MM.1S (cell line): ENCODE measurements around the gene TBX5.

Source experiments
- DNase-seq: peaks from one replicate; pipeline ENCODE4 v3.0.0-alpha.2; 2015
- H2AFZ ChIP-seq: fragments of 300-600 bp; sonication (generic); 2 replicates; pipeline ENCODE4 v1.6.0; 2016; ENCODE audit warnings: antibody characterized with exemption, low read length
- H3F3A ChIP-seq: fragments of 300-600 bp; sonication (generic); 2 replicates; pipeline ENCODE4 v1.6.1; 2016; ENCODE audit warnings: mild to moderate bottlenecking, antibody characterized with exemption, low read length, moderate library complexity, mixed read lengths; ENCODE audit not compliant: insufficient read depth
- H3K27ac ChIP-seq: fragments of 300-600 bp; sonication (generic); 2 replicates; pipeline ENCODE4 v1.5.1; 2016; ENCODE audit warnings: mild to moderate bottlenecking, low read length
- H3K27me3 ChIP-seq: fragments of 300-600 bp; sonication (generic); replicated peaks from 2 replicates; pipeline ENCODE4 v1.6.0; 2016; ENCODE audit warnings: low read length; ENCODE audit not compliant: insufficient read depth
- H3K36me3 ChIP-seq: fragments of 300-600 bp; sonication (generic); replicated peaks from 2 replicates; pipeline ENCODE4 v1.6.1; 2016; ENCODE audit warnings: mild to moderate bottlenecking, low read length, mixed read lengths; ENCODE audit not compliant: insufficient read depth
- H3K4me1 ChIP-seq: fragments of 300-600 bp; sonication (generic); 2 replicates; pipeline ENCODE4 v1.6.1; 2016; ENCODE audit warnings: low read length, mixed read lengths
- H3K4me2 ChIP-seq: fragments of 300-600 bp; sonication (generic); 2 replicates; pipeline ENCODE4 v1.6.0; 2016; ENCODE audit warnings: low read depth, low read length
- H3K4me3 ChIP-seq: fragments of 300-600 bp; sonication (generic); 2 replicates; pipeline ENCODE4 v1.5.1; 2016; ENCODE audit warnings: low read length, mixed read lengths
- H3K79me2 ChIP-seq: fragments of 300-600 bp; sonication (generic); 2 replicates; pipeline ENCODE4 v1.6.1; 2016; ENCODE audit warnings: mixed run types, low read length, mixed read lengths
- H3K9ac ChIP-seq: fragments of 300-600 bp; sonication (generic); 2 replicates; pipeline ENCODE4 v1.6.1; 2016; ENCODE audit warnings: low read length, mixed read lengths
- H3K9me2 ChIP-seq: fragments of 300-600 bp; sonication (generic); replicated peaks from 2 replicates; pipeline ENCODE4 v1.6.1; 2016; ENCODE audit warnings: mild to moderate bottlenecking, low read length, mixed read lengths; ENCODE audit not compliant: insufficient read depth
- H3K9me3 ChIP-seq: fragments of 300-600 bp; sonication (generic); replicated peaks from 2 replicates; pipeline ENCODE4 v1.6.1; 2016; ENCODE audit warnings: mild to moderate bottlenecking, low read length, mixed read lengths; ENCODE audit not compliant: insufficient read depth
- H4K20me1 ChIP-seq: fragments of 300-600 bp; sonication (generic); 2 replicates; pipeline ENCODE4 v1.6.1; 2016; ENCODE audit warnings: mild to moderate bottlenecking, low read length, moderate library complexity, mixed read lengths; ENCODE audit not compliant: insufficient read depth
- EZH2 ChIP-seq: fragments of 300-600 bp; sonication (generic); optimal IDR thresholded peaks from 2 replicates; pipeline ENCODE3; 2017; ENCODE audit warnings: low read depth, mild to moderate bottlenecking, antibody characterized with exemption, low read length, mixed read lengths
- EZH2phosphoT487 ChIP-seq: fragments of 300-600 bp; sonication (generic); IDR thresholded peaks from 2 replicates; pipeline ENCODE4 v1.6.1; 2018; ENCODE audit warnings: antibody characterized with exemption, low read length
- TF ChIP-seq, protein P1 (sequence below): fragments of 300-600 bp; sonication (generic); IDR thresholded peaks from 2 replicates; pipeline ENCODE4 v1.5.1; 2016; ENCODE audit warnings: antibody characterized with exemption, low read length, mixed read lengths

The TBX5 gene

GRCh38 chr12:114405519-114406271 lies at the start of gene TBX5:
TBX5 (minus strand) TSS chr12:114406144; CDS start chr12:114403898, 2,246 bp downstream.
- Histone ChIP-seq H3K9ac (no peak within 1 kb of the TSS), H3K9me3 (no peaks in the 10 kb centered on the region), H2AFZ (no peak within 1 kb of the TSS), H3K36me3 (no peaks in the 10 kb centered on the region), H3K4me2 (no peak within 1 kb of the TSS), H3K27ac (no peak within 1 kb of the TSS), H3F3A (no peaks in the 10 kb centered on the region), H3K79me2 (no peaks in the 10 kb centered on the region), H3K9me2 (no peaks in the 10 kb centered on the region), H4K20me1 (no peaks in the 10 kb centered on the region), H3K27me3 (peaks cover 7% of the 10 kb centered on the region), H3K4me1 (no peaks in the 10 kb centered on the region), H3K4me3 (no peak within 1 kb of the TSS)
- TF ChIP-seq, protein P1, sequence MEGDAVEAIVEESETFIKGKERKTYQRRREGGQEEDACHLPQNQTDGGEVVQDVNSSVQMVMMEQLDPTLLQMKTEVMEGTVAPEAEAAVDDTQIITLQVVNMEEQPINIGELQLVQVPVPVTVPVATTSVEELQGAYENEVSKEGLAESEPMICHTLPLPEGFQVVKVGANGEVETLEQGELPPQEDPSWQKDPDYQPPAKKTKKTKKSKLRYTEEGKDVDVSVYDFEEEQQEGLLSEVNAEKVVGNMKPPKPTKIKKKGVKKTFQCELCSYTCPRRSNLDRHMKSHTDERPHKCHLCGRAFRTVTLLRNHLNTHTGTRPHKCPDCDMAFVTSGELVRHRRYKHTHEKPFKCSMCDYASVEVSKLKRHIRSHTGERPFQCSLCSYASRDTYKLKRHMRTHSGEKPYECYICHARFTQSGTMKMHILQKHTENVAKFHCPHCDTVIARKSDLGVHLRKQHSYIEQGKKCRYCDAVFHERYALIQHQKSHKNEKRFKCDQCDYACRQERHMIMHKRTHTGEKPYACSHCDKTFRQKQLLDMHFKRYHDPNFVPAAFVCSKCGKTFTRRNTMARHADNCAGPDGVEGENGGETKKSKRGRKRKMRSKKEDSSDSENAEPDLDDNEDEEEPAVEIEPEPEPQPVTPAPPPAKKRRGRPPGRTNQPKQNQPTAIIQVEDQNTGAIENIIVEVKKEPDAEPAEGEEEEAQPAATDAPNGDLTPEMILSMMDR = no peak
- TF ChIP-seq EZH2phosphoT487 (no peak), EZH2 (no peak)
- DNase-seq = no peak

DNA sequence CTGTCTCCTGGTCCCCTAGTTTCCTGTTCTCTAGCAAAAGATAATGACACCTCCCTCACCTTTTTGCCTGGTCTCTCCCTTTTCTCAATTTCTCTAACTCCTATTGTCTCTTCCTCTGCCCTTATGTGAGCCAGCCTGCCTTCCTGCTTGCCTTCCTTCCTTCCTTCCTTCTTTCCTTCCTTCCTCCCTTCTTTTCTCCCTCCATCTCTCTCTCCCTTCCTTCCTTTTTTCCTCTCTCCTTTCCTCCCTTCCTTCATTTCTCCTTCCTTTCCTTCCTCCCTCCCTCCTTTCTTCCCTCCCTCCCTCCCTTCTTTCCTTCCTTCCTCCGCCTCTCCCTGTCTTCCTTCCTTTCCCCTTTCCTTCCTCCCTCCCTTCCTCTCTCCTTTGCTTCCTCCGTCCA lies 45.7 kb upstream of the TBX5 start:
- no peaks in the 10 kb centered on the region for H4K20me1 ChIP-seq
- no peaks in the 10 kb centered on the region for H3K79me2 ChIP-seq
- H3K9me3 ChIP-seq = no peaks in the 10 kb centered on the region
- H3K4me1 ChIP-seq = no peaks in the 10 kb centered on the region
- H3K9me2 ChIP-seq = no peaks in the 10 kb centered on the region
- H3K4me2 ChIP-seq = no peak overlapping the region
- no peak for DNase-seq
- H3K27me3 ChIP-seq = no peaks in the 10 kb centered on the region
- no peak overlapping the region for H3K9ac ChIP-seq
- no peak overlapping the region for H2AFZ ChIP-seq
- H3K27ac ChIP-seq = no peak overlapping the region
- no peak overlapping the region for H3K4me3 ChIP-seq
- H3F3A ChIP-seq = no peaks in the 10 kb centered on the region
- no peaks in the 10 kb centered on the region for H3K36me3 ChIP-seq
- no peak for TF ChIP-seq EZH2
- TF ChIP-seq EZH2phosphoT487 = no peak
- TF ChIP-seq, protein P1 = no peak

GRCh38 chr12:114450515-114451300 lies 44.8 kb upstream of the TBX5 start:
- Histone ChIP-seq H3F3A (no peaks in the 10 kb centered on the region), H3K9me2 (no peaks in the 10 kb centered on the region), H4K20me1 (no peaks in the 10 kb centered on the region), H3K4me3 (no peak overlapping the region), H3K4me2 (no peak overlapping the region), H3K9me3 (no peaks in the 10 kb centered on the region), H3K36me3 (no peaks in the 10 kb centered on the region), H3K4me1 (no peaks in the 10 kb centered on the region), H3K27me3 (no peaks in the 10 kb centered on the region), H3K79me2 (no peaks in the 10 kb centered on the region), H3K9ac (no peak overlapping the region), H3K27ac (no peak overlapping the region), H2AFZ (no peak overlapping the region)
- TF ChIP-seq EZH2 = no peak
- TF ChIP-seq, protein P1 = no peak
- no peak for TF ChIP-seq EZH2phosphoT487
- DNase-seq = no peak
